KOPT-K1 (cell line): ENCODE measurements around the gene COPS6.
A peak's percentile ranks its signal among the peaks of the same experiment; 100 is the strongest.
"Not testable (repeated sequence)": the region's sequence is repeated elsewhere in the genome, so short reads cannot be mapped to it uniquely, and the experiment has no call there.

ENCODE experiments used
- H3K27ac ChIP-seq: fragments of 200-600 bp; sonication (generic); 2 replicates; pipeline ENCODE4 v1.5.1; 2016; ENCODE audit warnings: antibody characterized with exemption, mild to moderate bottlenecking, low read depth, low read length; ENCODE audit not compliant: poor library complexity, severe bottlenecking
- H3K36me3 ChIP-seq: fragments of 200-600 bp; sonication (generic); 2 replicates; pipeline ENCODE4 v1.5.1; 2017; ENCODE audit warnings: antibody characterized with exemption, mild to moderate bottlenecking, low read length, moderate library complexity; ENCODE audit not compliant: insufficient read depth
- H3K9me3 ChIP-seq: fragments of 200-600 bp; sonication (generic); 2 replicates; pipeline ENCODE4 v1.5.1; 2017; ENCODE audit warnings: antibody characterized with exemption, low read length, mild to moderate bottlenecking; ENCODE audit not compliant: insufficient read depth, poor library complexity, severe bottlenecking

Gene COPS6

DNA sequence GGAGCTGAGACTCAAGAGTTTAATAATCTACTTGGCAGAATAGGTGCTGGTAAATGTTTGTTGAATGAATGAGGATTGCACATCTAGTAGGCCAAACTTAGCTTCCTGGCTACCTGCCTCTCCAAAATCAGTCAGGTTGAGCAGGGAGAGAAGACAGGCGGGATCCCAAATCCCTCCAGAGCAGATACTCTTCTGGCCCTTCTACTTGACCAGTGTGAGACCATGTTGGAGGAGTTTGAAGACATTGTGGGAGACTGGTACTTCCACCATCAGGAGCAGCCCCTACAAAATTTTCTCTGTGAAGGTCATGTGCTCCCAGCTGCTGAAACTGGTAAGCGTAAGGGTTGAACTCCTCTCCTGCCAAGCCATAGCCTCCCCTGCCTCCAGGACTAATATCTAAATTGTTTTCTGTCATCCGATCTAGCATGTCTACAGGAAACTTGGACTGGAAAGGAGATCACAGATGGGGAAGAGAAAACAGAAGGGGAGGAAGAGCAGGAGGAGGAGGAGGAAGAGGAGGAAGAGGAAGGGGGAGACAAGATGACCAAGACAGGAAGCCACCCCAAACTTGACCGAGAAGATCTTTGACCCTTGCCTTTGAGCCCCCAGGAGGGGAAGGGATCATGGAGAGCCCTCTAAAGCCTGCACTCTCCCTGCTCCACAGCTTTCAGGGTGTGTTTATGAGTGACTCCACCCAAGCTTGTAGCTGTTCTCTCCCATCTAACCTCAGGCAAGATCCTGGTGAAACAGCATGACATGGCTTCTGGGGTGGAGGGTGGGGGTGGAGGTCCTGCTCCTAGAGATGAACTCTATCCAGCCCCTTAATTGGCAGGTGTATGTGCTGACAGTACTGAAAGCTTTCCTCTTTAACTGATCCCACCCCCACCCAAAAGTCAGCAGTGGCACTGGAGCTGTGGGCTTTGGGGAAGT is 35.8 kb downstream of the COPS6 start:
- H3K9me3 ChIP-seq = no peaks in the 10 kb centered on the region
- peak overlapping the region; percentile 1 for H3K27ac ChIP-seq
- peaks cover 11% of the 10 kb centered on the region; the same call in 1 of the 2 replicates for H3K36me3 ChIP-seq

DNA sequence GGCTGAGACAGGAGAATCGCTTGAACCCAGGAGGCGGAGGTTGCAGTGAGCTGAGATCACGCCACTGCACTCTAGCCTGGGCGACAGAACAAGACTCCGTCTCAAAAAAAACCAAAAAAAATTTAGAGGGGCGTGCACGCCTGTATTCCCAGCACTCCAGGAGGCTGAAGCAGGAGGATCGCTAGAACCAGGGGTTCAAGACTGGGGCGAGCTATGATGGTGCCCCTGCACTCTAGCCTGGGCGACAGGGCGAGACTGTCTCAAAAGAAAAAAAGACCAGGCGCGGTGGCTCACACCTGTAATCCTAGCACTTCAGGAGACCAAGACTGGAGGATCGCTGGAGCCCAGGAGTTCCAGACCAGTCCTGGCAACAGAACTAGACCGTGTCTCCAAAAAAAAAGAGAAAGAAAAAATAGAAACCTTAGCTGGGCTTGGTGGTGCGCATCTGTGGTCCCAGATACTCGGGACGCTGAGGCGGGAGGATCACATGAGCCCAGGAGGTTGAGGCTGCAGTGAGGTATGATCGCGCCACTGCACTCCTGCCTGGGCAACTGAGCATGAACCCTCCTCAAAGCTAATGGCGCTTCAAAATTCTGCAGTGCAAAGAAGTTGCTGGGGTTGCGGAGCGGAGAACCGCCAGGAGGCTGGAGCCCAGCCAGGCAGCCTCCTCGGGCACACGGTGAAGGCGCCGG is 37.6 kb downstream of the COPS6 start:
- no peaks in the 10 kb centered on the region for H3K9me3 ChIP-seq
- peaks cover 11% of the 10 kb centered on the region; the same call in 1 of the 2 replicates for H3K36me3 ChIP-seq
- H3K27ac ChIP-seq = peak overlapping the region; percentile 94

DNA sequence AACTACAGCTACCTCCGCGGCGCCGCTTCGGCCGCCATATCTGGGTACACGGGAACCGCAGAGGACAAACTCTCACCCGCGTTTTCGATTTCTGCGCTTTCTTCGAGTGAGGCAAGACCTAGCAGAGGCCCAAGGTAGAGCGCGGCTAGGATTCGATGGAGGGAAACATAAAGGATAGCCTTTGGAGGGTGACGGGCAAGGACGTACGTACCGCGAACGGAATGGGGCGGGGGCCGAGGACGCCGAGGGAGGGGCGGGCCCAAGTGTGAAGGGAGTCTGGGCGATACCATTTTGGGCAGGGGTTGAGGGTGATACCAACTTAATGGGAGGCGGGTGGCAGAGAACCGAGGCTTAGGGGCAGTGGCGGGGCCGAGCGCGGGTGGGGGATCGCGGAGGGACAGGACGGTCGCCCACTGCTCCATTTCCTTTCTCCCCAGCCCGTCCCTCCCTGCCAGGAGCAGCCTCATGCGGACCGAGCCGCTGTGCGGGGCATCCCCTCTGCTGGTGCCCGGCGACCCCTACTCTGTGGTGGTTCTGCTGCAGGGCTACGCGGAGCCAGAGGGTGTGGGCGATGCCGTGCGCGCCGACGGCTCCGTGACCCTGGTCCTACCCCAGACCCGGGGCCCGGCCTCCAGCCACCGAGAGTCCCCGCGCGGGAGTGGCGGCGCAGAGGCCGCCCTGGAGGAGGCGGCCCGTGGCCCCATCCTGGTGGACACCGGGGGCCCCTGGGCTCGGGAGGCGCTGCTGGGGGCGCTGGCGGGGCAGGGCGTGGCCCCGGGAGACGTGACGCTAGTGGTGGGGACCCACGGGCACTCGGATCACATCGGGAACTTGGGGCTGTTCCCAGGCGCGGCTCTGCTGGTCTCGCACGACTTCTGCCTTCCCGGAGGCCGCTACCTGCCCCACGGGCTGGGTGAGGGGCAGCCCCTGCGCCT is 38.4 kb downstream of the COPS6 start, which contains the start of gene MBLAC1:
Gene MBLAC1, plus strand, starts transcription at position 37 of the 935 bp plus-strand sequence. Its CDS starts 429 bp downstream, at position 466.
- Histone ChIP-seq H3K27ac (peak within 1 kb of the TSS; percentile 94), H3K9me3 (no peaks in the 10 kb centered on the region), H3K36me3 (peaks cover 11% of the 10 kb centered on the region; the same call in 1 of the 2 replicates)

DNA sequence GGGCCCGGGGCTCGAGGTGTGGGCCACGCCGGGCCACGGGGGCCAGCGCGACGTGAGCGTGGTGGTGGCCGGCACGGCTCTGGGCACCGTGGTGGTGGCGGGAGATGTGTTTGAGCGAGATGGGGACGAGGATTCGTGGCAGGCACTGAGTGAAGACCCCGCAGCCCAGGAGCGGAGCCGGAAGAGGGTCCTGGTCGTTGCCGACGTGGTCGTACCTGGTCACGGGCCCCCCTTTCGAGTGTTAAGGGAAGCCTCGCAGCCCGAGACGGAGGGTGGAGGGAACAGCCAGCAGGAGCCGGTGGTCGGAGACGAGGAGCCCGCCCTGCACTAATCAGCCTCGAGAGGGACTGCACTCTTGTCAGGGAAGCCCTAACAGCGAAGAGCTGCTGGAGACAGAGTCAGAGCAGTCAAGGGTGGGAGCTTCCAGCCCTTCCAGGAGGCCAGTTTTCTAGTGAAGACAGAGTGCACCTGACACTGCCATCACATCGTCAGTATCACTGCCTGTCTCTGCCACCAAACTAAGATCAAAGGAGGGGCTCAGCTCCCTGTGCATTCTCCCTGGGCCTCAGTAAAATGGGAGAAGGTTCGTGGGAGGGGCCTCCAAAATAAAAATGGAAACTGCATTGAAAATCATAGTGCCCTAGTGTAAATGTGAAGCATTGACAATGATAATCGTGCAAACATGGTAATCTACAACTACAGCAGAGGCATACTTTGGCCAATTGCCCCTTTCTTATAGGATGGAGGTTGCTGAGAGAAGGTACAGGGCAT is 39.3 kb downstream of the COPS6 start:
- Histone ChIP-seq H3K36me3 (peaks cover 11% of the 10 kb centered on the region; the same call in 1 of the 2 replicates), H3K27ac (peak overlapping the region; percentile 94), H3K9me3 (no peaks in the 10 kb centered on the region)

DNA sequence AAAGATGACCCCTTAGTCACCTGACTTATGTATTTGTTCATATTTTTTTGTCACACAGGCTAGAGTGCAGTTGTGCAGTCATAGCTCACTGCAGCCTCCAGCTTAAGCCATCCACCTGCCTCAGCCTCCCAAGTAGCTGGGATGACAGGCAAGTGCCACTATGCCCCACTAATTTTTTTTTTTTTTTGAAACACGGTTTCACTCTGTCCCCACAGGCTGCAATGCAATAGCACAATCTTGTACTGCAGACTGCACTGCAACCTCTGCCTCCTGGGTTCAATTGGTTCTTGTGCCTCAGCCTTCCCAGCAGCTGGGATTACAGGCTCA is 39.8 kb downstream of the COPS6 start:
- Histone ChIP-seq H3K9me3 (no peaks in the 10 kb centered on the region), H3K36me3 (peaks cover 11% of the 10 kb centered on the region; the same call in 1 of the 2 replicates), H3K27ac (peak overlapping the region; percentile 94)

DNA sequence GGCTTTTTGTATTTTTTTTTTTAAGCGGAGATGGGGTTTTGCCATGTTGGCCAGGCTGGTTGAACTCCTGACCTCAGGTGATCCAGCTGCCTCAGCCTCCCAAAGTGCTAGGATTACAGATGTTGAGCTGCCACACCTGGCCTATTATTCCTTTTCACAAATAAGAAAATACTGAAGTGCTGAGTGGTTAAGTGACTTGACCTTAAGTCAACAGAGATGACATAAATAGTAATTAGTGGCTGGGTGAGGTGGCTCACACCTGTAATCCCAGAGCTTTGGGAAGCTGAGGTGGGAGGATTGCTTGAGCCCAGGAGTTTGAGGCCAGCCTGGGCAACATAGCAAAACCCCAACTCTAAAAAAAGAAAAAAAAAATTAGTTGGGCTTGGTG is 41.4 kb downstream of the COPS6 start:
- not testable (repeated sequence) for H3K9me3 ChIP-seq, H3K27ac ChIP-seq, H3K36me3 ChIP-seq

DNA sequence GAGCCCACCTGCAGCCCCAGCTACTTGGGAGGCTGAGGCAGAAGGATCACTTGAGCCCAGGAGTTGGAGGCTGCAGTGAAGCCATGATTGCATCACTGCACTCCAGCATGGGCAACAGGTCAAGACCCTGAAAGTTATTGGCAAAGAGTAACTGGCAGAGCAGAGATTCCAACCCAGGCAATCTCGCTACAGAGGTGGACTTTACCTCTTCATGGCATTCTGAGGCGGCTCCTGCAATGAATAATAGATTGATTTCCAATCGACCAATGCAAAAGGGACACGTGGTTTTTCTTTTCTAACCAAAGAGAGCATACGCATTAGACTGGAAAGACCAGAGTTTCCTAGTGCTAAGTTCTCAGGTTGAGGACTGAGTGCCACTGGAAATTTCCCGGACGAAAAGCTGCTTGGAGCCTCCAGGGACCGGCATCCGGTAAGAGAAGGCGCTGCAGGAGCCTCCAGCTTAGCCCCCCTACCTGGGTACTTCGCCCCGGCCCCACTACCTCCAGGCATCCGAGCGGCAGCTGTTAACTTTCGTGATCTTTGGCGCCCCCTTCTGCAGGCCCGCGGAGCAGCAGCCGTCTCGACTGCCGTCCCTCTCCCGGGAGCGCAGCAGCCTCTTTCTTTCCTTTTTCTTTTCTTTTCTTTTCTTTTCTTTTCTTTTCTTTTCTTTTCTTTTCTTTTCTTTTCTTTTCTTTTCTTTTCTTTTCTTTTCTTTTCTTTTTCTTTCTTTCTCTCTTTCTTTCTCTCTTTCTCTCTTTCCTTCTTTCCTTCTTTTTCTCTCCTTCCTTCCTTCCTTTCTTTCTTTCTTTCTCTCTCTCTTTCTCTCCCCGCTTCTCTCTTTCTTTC is 42.1 kb downstream of the COPS6 start:
- no peaks in the 10 kb centered on the region for H3K36me3 ChIP-seq

DNA sequence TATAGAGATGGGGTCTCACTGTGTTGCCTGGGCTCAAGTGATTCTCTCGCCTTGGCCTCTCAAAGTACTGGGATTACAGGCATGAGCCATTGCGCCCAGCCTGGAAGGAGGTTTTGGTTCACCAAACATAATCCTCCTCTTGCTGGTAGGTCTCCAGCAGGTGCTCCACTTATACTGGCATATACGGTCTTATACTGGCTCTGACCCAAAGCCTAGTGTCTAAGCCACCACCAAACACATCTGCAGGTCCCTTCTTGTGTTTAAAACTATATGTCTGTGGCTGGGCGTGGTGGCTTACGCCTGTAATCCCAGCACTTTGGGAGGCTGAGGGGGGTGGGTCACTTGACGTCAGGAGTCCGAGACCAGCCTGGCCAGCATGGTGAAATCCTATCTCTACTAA is 43.4 kb downstream of the COPS6 start:
- Histone ChIP-seq H3K36me3 (no peaks in the 10 kb centered on the region), H3K27ac (no peak overlapping the region), H3K9me3 (no peaks in the 10 kb centered on the region)

More for the DNA sequence above, 42.1 kb downstream of the COPS6 start:
- H3K27ac ChIP-seq = no peak overlapping the region
- H3K9me3 ChIP-seq = no peaks in the 10 kb centered on the region

DNA sequence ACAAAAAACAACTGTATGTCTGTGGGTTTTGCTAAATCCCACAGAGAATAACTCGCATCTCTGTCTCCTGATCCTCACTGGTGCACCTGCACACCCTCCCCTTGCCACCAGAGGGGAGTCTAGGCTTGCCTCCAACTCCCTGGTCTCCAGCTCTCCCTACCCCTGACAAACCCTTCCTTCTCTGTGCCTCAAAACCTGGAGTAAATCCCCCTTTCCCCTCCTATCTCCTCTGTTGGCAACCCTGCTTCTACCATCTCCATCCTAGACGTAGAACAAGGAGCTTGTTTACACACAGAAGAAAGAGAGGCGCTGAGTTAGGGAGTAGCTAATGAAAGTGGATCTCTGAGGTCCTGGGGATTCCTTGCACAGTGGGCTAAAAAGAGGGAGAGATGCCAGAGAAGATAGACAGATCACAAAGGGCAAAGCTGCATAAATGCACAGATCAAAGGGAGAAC is 44.0 kb downstream of the COPS6 start:
- H3K9me3 ChIP-seq = no peaks in the 10 kb centered on the region
- no peaks in the 10 kb centered on the region for H3K36me3 ChIP-seq
- no peak overlapping the region for H3K27ac ChIP-seq

DNA sequence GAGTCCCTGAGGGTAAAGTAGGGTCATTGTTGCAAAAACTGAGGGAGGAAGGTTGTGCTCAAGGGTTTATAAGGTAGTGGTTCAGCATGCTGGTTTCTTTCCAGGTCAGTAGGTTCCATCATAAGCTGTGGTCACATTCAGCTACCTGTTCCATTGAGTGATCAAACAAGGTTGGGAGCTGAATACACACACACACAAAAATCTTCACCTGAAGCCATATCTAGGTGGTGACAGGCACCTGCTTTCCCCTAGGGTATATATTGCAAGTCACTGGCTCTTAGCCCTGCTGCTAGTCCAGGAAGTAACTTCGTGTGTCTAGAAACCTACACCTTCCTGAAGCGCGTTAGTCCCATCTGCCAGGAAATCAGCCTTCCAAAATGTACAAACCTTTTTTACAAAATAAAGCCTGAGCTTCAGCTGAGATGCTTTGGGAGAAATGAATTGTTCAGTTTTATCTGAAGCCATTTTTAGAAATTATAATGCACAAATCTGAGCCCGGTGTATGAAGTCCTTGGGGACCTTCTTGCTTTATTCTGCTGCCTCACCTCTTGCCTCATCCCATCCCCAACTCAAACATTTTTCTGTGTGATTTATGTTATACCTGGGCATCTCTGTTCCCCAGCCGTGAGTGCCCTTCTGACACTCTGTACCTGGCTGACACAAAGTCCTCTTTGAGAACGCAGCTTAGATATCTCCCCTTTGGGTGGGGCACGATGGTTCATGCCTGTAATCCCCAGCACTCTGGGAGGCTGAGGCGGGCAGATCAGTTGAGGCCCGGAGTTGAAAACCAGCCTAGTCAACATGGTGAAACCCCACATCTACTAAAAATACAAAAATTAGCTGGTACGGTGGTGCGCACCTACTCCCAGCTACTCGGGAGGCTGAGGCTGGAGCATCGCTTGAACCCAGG is 49.3 kb downstream of the COPS6 start:
- Histone ChIP-seq H3K36me3 (no peaks in the 10 kb centered on the region), H3K9me3 (no peaks in the 10 kb centered on the region), H3K27ac (peak overlapping the region; percentile 21)

DNA sequence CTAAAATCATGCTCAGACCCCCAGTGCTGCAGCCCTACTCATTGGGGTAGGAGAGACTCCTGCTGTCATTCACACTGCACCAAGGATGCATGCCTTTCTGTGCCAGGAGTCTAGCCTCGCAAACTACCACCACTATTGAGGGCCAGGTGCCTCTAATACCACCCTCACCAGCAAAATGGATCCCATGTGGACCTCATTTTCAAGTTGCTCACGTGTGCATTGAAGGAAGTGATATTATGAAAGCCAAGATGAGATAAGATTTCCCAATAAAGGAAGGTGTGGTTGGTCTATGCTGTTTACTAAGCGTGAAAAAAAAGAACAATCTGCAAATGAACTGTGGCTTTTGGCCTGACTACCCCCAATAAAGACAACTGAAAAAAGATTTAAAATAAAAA is 52.8 kb downstream of the COPS6 start:
- Histone ChIP-seq H3K9me3 (no peaks in the 10 kb centered on the region), H3K27ac (no peak overlapping the region), H3K36me3 (no peaks in the 10 kb centered on the region)
